Nephron (organoid): ENCODE measurements around the gene VTI1A.
"Not testable (repeated sequence)": the region's sequence is repeated elsewhere in the genome, so short reads cannot be mapped to it uniquely, and the experiment has no call there.

ENCODE experiments used
- H3K27ac Mint-ChIP-seq, 3 experiments: 2 replicates each; pipeline ENCODE4 v1.8.0; 2020; ENCODE audit warnings: mixed read lengths in 3 of 3, mild to moderate bottlenecking in 2 of 3, moderate library complexity in 1 of 3
- H3K27me3 Mint-ChIP-seq: 2 replicates; pipeline ENCODE4 v1.8.0; 2021; ENCODE audit warnings: low read depth, mild to moderate bottlenecking, moderate library complexity, mixed read lengths
- H3K36me3 Mint-ChIP-seq: 2 replicates; pipeline ENCODE4 v1.8.0; 2020; ENCODE audit warnings: low read depth, mixed read lengths
- H3K4me1 Mint-ChIP-seq: 2 replicates; pipeline ENCODE4 v1.8.0; 2020; ENCODE audit warnings: mixed read lengths
- H3K4me3 Mint-ChIP-seq, 3 experiments: 2 replicates each; pipeline ENCODE4 v1.8.0; 2020; ENCODE audit warnings: mild to moderate bottlenecking in 3 of 3, mixed read lengths in 3 of 3, moderate library complexity in 2 of 3
- H3K9me3 Mint-ChIP-seq: 2 replicates; pipeline ENCODE4 v1.8.0; 2020; ENCODE audit warnings: mixed read lengths
- TF ChIP-seq, protein P1 (sequence below), 3 experiments: fragments of 200-600 bp; sonication (generic); IDR thresholded peaks; one replicate each; pipeline ENCODE4 v1.5.0; 2021; ENCODE audit warnings: antibody characterized with exemption in 3 of 3; ENCODE audit not compliant: unreplicated experiment in 3 of 3

VTI1A gene

DNA sequence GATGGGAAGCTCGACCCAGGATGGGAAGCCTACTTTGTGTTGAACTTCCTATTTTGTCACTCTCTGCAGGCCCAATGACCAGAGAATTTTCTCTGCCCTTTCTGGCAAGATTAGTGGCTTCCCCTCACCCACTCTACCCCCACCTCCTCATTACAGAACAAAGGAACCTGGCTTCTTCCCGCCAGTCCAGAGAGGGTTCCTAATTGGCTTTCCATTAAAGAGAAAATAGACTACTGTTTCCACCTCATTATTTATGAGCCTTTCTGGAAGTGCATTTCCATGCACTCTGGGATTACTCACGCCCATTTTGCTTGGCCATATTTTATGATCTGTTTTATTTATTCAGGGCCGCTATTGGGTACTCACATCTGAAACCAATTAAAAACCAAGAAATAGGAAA lies 408.1 kb downstream of the VTI1A start:
- Mint-ChIP-seq H3K27ac (no peak overlapping the region), H3K4me1 (no peaks in the 10 kb centered on the region), H3K4me3 (no peak overlapping the region), H3K9me3 (peaks cover 3% of the 10 kb centered on the region), H3K36me3 (peaks cover 5% of the 10 kb centered on the region), H3K27me3 (no peaks in the 10 kb centered on the region)
- TF ChIP-seq, protein P1, sequence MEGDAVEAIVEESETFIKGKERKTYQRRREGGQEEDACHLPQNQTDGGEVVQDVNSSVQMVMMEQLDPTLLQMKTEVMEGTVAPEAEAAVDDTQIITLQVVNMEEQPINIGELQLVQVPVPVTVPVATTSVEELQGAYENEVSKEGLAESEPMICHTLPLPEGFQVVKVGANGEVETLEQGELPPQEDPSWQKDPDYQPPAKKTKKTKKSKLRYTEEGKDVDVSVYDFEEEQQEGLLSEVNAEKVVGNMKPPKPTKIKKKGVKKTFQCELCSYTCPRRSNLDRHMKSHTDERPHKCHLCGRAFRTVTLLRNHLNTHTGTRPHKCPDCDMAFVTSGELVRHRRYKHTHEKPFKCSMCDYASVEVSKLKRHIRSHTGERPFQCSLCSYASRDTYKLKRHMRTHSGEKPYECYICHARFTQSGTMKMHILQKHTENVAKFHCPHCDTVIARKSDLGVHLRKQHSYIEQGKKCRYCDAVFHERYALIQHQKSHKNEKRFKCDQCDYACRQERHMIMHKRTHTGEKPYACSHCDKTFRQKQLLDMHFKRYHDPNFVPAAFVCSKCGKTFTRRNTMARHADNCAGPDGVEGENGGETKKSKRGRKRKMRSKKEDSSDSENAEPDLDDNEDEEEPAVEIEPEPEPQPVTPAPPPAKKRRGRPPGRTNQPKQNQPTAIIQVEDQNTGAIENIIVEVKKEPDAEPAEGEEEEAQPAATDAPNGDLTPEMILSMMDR (IDR thresholded peaks at IDR 0.05; ENCODE audit: unreplicated experiment in 3 of 3): no peak

DNA sequence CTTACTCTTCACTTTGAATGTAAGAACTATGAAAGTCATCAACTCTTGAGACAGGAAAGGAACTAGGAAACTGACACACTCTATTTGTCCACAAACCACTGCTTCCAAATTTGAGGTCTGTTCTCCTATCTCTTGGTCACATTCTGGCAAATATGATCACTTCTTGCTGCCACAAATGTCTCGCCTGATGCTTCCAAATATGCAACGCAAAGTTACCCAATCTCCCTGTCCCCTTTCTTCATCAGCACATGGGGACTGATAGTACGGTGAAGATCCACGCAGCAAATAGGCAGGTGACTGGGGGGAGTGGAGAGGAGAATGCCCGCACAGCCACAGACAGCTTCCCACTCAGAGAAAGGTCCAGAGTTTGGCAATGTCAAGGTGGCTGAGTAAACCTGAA lies 410.5 kb downstream of the VTI1A start:
- Mint-ChIP-seq H3K4me1 (no peaks in the 10 kb centered on the region), H3K36me3 (peaks cover 5% of the 10 kb centered on the region), H3K4me3 (no peak overlapping the region), H3K27me3 (no peaks in the 10 kb centered on the region), H3K9me3 (peaks cover 3% of the 10 kb centered on the region), H3K27ac (no peak overlapping the region)
- TF ChIP-seq, protein P1 (IDR thresholded peaks at IDR 0.05; ENCODE audit: unreplicated experiment in 3 of 3): no peak

DNA sequence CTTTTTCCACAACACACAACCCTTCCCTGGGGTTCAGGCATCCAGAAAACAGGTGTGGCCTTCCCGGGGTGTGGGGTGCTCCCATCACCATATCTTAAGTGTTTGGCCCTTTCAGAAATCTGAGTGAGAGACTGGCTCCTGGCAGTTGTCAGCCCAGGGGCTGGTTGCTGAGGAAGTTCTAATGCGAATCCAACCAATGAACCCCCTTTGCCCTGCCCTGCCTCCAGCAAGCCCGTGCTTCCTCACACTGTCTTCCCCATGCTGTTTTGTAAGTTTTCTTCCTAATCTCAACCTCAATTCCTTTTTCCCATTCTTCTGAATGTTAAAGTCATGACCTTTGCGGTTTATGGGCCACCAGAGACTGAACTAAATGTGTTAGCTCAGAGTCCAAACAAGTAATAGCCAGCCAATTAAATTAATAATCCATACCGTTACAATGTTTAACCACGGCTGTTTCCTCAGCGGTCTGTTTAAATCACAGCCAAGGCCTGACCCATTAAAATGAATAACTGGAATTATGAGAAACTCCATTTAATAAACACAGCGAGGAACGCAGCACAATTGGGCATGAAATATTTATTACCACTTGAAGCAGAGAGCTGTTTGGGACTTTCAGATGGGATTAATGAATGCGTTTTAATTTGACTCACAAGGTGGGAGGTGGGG lies 412.1 kb downstream of the VTI1A start:
- TF ChIP-seq, protein P1 (IDR thresholded peaks at IDR 0.05; ENCODE audit: unreplicated experiment in 3 of 3): no peak

DNA sequence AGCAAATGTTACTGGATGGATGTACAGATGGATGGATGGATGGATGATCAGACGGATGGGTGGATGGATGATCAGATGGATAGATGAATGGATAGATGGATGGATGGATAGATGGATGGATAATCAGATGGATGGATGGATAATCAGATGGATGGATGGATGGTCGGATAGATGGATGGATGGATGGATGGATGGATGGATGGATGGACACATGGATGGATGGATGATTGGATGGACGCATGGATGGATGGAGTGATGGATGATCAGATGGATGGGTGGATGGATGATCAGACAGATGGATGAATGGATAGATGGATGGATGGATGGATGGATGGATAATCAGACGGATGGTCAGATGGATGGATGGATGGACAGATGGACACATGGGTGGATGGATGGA lies 412.8 kb downstream of the VTI1A start:
- peaks cover 8% of the 10 kb centered on the region for H3K9me3 Mint-ChIP-seq
- TF ChIP-seq, protein P1 (IDR thresholded peaks at IDR 0.05; ENCODE audit: unreplicated experiment in 3 of 3): no peak
- no peak overlapping the region for H3K4me3 Mint-ChIP-seq
- H3K27me3 Mint-ChIP-seq: no peaks in the 10 kb centered on the region
- H3K36me3 Mint-ChIP-seq: peaks cover 5% of the 10 kb centered on the region
- H3K27ac Mint-ChIP-seq: no peak overlapping the region
- no peaks in the 10 kb centered on the region for H3K4me1 Mint-ChIP-seq

More for the DNA sequence above, 412.1 kb downstream of the VTI1A start:
- H3K4me1 Mint-ChIP-seq: no peaks in the 10 kb centered on the region
- peaks cover 6% of the 10 kb centered on the region for H3K9me3 Mint-ChIP-seq
- H3K36me3 Mint-ChIP-seq: peaks cover 5% of the 10 kb centered on the region
- H3K27ac Mint-ChIP-seq: no peak overlapping the region
- H3K4me3 Mint-ChIP-seq: no peak overlapping the region
- H3K27me3 Mint-ChIP-seq: no peaks in the 10 kb centered on the region

DNA sequence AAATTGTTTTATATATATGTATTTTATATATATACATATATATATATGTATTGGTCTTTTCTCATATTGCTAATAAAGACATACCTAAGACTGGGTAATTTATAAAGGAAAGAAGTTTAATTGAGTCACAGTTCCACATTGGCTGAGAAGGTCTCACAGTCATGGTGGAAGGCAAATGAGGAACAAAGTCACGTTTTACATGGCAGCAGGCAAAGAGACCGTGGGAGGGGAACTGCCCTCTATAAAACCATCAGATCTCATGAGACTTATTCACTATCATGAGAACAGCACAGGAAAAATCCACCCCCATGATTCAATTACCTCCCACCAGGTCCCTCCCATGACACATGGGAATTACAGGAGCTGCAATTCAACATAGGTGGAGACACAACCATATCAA lies 416.4 kb downstream of the VTI1A start:
- H3K4me1 Mint-ChIP-seq, H3K36me3 Mint-ChIP-seq, H3K27ac Mint-ChIP-seq, H3K4me3 Mint-ChIP-seq, H3K27me3 Mint-ChIP-seq: not testable (repeated sequence)
- peaks cover 10% of the 10 kb centered on the region for H3K9me3 Mint-ChIP-seq
